Measurements from ENCODE around the gene POLR3K. TPM values are rescaled to one million over a fixed set of nuclear protein-coding genes. Genes with fewer than 3 reads are reported as not detected.

The POLR3K gene
- total RNA-seq, 1 experiment from 2014 or later = 53.6 TPM

GRCh38 chr16:58491-59439, 5.4 kb upstream of the POLR3K start:
- H3K4me1 ChIP-seq (ENCODE audit: insufficient read depth, low read length) = no peaks in the 10 kb centered on the region
- no peaks in the 10 kb centered on the region for H3K9me3 ChIP-seq (ENCODE audit: control insufficient read depth, low read depth, low read length)
- H3K4ac ChIP-seq (ENCODE audit: low read depth, low read length) = no peak overlapping the region
- H3K14ac ChIP-seq (ENCODE audit: insufficient read depth, low read length) = no peak overlapping the region
- Mint-ChIP-seq H3K4me1 (peaks cover 0 to 6% of the 10 kb centered on the region in 2 experiments; a peak in 1 of 4 replicates), H3K9me3 (no peaks in the 10 kb centered on the region), H3K27ac (no peak overlapping the region; a peak in 2 of 7 replicates), H3K4me3 (no peak overlapping the region; a peak in 1 of 5 replicates), H3K27me3 (ENCODE audit: low read depth) (peaks cover 1% of the 10 kb centered on the region; the same call in 1 of the 2 replicates), H3K36me3 (ENCODE audit: insufficient read depth in 1 of 3, low read depth in 3 of 3) (peaks cover 22 to 69% (median 64%) of the 10 kb centered on the region in 3 experiments; a peak in 6 of 7 replicates)
- H3K27me3 ChIP-seq (ENCODE audit: insufficient read depth, low read length) = no peaks in the 10 kb centered on the region
- no peak for DNase-seq
- no CpG with 5 or more reads among the region's 29 CpGs for WGBS (ENCODE audit: extremely low coverage, insufficient read length, low lambda C conversion rate)
- no peaks in the 10 kb centered on the region for H3K79me1 ChIP-seq (ENCODE audit: insufficient read depth, low read depth, low read length, poor library complexity, severe bottlenecking)
- no peak overlapping the region for H3T11ph ChIP-seq (ENCODE audit: low read length)
- H2BK15ac ChIP-seq (ENCODE audit: low read depth, low read length) = no peak overlapping the region
- no peak overlapping the region for H2BK5ac ChIP-seq (ENCODE audit: insufficient read length, low read length)
- H3K56ac ChIP-seq (ENCODE audit: insufficient read length, low read depth, low read length) = no peak overlapping the region
- no peak overlapping the region for H4K5ac ChIP-seq (ENCODE audit: insufficient read length, low read depth, low read length)
- H3K23ac ChIP-seq (ENCODE audit: insufficient read length, low read depth, low read length) = no peak overlapping the region
- H2BK120ac ChIP-seq (ENCODE audit: low read depth, low read length, poor library complexity, severe bottlenecking) = no peak overlapping the region
- no peak overlapping the region for H3K9ac ChIP-seq (ENCODE audit: extremely low read depth, insufficient read length, low read length)
- H4K91ac ChIP-seq (ENCODE audit: insufficient read length, low read depth, low read length) = no peak overlapping the region
- no peak overlapping the region for H2AFZ ChIP-seq (ENCODE audit: low read length)
- no peak overlapping the region for H2BK12ac ChIP-seq (ENCODE audit: insufficient read length, low read depth, low read length)
- H3K4me2 ChIP-seq (ENCODE audit: insufficient read depth, insufficient read length, low read length) = no peak overlapping the region
- no peak overlapping the region for H2BK20ac ChIP-seq (ENCODE audit: low read depth, low read length, poor library complexity, severe bottlenecking)
- H3K23me2 ChIP-seq (ENCODE audit: insufficient read length, low read depth, low read length, poor library complexity, severe bottlenecking) = no peaks in the 10 kb centered on the region
- no peak overlapping the region for H2AK5ac ChIP-seq (ENCODE audit: insufficient read length, low read length)
- no peak for TF ChIP-seq CTCF (conservative IDR thresholded peaks at IDR 0.05)
- no peaks in the 10 kb centered on the region for H4K20me1 ChIP-seq (ENCODE audit: control insufficient read depth, insufficient read depth, insufficient read length)
- H4K8ac ChIP-seq (replicated peaks; ENCODE audit: insufficient read length, low read depth, low read length) = no peak overlapping the region
- no peak overlapping the region for H3K27ac ChIP-seq (ENCODE audit: insufficient read length, low read depth, low read length)
- no peak overlapping the region for H3K18ac ChIP-seq (ENCODE audit: insufficient read length, low read depth, low read length)
- no peaks in the 10 kb centered on the region for H3K79me2 ChIP-seq (ENCODE audit: insufficient read depth, low read length)

All from H9 (cell line).